HL-60/S4 (cell line): Measurements from ENCODE around the gene IQGAP1.
"Not testable (repeated sequence)": the region's sequence is repeated elsewhere in the genome, so short reads cannot be mapped to it uniquely, and the experiment has no call there.

ENCODE experiments used
- in situ Hi-C: fragments of 300-500 bp; cut with MboI; formaldehyde crosslinking; loops from 2 replicates; pipeline ENCODE4 v1.14.3; 2022; ENCODE audit warnings: low sequenced_read_pairs

The IQGAP1 gene, protein sequence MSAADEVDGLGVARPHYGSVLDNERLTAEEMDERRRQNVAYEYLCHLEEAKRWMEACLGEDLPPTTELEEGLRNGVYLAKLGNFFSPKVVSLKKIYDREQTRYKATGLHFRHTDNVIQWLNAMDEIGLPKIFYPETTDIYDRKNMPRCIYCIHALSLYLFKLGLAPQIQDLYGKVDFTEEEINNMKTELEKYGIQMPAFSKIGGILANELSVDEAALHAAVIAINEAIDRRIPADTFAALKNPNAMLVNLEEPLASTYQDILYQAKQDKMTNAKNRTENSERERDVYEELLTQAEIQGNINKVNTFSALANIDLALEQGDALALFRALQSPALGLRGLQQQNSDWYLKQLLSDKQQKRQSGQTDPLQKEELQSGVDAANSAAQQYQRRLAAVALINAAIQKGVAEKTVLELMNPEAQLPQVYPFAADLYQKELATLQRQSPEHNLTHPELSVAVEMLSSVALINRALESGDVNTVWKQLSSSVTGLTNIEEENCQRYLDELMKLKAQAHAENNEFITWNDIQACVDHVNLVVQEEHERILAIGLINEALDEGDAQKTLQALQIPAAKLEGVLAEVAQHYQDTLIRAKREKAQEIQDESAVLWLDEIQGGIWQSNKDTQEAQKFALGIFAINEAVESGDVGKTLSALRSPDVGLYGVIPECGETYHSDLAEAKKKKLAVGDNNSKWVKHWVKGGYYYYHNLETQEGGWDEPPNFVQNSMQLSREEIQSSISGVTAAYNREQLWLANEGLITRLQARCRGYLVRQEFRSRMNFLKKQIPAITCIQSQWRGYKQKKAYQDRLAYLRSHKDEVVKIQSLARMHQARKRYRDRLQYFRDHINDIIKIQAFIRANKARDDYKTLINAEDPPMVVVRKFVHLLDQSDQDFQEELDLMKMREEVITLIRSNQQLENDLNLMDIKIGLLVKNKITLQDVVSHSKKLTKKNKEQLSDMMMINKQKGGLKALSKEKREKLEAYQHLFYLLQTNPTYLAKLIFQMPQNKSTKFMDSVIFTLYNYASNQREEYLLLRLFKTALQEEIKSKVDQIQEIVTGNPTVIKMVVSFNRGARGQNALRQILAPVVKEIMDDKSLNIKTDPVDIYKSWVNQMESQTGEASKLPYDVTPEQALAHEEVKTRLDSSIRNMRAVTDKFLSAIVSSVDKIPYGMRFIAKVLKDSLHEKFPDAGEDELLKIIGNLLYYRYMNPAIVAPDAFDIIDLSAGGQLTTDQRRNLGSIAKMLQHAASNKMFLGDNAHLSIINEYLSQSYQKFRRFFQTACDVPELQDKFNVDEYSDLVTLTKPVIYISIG (N-terminal part only)

DNA sequence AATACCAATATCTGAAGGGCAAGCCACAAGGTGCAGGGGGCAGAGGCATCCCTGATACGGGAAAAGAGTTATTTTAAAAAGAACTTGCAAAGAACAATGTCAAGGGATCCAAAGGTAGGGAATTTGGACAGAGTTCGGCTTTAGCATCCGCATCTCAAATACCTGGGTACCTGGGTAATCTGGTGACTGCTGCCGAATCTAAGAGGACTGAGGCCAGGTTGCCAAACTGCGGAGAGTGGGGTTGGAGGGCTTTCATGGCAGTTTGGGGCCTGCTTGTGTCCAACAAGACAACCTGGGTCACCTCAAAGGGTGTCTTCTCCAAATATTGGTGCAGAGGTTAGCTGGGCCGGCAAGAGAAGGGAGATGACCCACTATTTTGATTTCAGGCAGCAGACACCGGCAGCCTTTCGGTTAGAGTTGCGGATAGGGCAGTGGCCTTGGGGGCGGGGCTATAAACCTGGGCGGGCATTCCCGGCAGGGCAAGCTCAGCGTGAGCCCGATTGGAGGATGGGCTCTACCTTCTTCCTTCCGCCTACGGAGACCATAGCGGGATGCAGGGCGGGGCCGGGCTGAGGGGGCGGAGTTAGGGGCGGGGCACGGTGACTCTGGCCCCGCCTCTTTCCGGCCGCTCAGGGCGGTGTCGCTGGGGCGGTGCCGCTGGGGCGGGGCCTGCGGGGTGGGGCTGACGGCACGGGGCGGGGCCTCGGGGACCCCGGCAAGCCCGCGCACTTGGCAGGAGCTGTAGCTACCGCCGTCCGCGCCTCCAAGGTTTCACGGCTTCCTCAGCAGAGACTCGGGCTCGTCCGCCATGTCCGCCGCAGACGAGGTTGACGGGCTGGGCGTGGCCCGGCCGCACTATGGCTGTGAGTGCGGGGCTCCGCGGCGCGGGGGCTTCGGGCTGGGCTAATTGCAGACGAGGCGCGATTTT lies at the start of gene IQGAP1:
Gene IQGAP1 (plus strand): TSS at position 709 of the 928 bp plus-strand sequence. CDS start 100 bp downstream, at position 809.
- in situ Hi-C loops, result no loop called here

DNA sequence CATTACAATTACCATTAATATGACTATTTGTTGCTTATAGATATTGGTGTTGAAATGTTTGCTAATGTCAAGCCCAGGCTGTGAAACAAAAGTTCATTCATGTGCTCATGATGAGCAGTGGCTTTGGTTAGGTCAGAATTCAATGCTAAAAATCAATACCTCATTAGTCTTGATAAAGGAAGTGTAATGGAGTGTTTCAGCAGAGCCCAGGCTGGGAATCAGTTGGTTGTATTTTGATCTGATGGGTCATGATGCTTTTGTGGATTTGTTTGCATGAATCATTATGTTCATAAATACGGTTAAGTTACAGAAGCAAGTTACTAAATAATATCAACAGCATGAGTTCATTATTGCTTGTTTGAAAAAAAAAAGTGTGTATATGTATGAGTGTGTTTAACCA lies 49.5 kb upstream of the IQGAP1 start:
- in situ Hi-C loops, result no loop called here

DNA sequence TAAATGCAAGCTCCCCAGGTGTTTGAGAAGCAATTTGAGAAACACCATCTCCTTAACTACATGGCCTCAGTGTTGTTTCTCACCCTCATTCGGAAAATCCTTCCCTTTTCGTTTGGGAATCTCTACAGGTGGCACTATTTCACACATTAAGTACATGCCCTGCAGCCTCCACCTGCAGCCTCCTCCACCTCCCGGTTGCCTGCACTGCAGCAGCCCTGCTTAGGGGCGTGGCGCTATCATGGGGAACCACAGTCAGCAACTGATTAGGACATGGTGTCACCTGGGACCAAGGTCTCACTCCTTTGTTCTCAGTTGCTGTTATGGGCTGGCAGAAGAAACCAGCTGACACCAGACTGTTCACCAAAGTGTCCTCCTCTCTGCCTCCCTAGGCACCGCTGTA lies 47.7 kb upstream of the IQGAP1 start:
- in situ Hi-C loops, result no loop called here

DNA sequence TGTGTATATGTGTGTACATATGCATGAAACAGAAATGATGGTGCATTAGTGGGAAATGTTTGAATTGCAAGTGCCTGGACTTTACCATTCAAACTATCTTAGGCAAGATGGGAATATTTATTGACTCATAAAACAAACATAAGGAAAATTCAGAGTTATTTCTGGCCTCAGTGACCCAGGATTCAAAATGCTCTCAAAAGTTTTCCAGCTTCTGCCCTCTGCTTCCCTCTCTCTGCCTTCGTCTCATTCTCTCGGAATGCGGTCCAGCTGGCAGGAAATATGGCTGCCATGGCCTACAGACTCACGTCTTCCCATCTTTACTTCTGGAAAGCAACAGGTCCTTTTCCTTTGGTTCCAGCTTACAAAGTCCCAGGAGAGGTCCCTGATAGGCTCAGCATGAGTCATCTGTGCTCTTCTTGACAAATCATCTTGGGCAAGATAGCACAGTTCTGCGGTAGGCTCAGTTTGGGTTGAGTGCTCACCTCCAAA lies 44.7 kb upstream of the IQGAP1 start:
- in situ Hi-C loops, result no loop called here

DNA sequence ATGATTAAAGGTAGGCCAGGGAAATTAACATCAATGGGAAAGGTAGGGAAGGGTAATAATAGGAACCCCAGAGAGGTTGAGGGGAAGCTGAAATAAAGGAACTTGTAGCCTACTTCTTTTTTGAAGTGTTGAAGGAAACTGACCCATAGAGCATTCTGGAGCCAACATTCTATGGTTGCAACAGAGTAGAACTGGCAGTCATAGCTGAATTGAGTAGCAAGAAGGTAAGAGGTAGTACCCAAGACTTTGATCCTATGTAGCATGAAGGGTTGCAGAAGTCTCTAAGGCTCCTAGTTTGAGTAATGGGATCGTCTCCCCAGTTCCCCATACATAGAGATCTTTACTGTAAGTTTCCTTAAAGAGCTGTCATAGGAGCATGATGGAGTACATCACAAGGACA lies 43.4 kb upstream of the IQGAP1 start:
- in situ Hi-C loops, result no loop called here

DNA sequence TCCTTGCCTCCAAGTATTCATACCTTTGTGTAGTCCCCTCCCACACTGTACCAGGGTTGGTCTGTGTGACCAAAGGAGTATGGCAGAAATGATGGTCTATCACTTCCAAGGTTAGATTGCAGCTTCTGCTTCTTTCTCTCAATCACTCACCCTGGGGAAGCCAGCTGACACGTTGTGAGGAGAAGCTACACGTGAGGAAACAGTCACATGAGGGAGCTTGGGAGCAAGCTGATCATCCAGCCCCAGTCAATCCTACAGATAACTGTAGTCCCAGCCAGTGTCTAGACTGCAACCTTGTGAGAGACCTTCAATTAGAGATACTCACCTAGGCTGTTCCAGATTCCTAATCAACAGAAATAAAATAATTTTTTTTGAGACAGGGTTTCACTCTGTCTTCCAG lies 42.2 kb upstream of the IQGAP1 start:
- in situ Hi-C loops, result no loop called here

DNA sequence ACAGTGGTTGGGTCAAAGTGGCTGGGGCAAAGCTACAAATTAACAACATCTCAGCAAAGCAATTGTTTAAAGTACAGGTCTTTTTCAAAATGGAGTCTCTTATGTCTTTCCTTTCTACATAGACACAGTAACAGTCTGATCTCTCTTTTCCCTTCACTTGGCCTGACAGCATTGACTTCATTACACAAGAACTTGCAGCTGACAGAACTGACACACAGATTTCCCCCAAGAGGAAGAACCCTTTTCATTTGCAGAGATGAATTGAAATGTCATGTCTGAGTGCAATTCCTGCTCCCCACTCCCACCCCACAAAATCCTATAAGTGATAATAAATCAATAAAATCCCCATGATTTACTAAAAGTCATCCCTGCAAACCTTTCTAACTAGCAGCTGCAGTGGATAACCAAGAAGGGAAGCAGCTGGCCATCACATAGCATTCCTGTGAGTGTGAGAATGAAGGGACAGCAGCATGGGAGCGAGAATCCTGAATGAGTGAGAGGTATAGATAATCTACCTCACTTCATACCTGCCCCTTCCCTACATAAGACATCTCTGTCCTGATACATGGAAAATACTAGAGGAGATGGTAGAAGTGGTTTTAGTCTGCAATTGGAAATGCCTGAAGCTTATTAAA lies 40.5 kb upstream of the IQGAP1 start:
- in situ Hi-C loops, result not testable (repeated sequence)

DNA sequence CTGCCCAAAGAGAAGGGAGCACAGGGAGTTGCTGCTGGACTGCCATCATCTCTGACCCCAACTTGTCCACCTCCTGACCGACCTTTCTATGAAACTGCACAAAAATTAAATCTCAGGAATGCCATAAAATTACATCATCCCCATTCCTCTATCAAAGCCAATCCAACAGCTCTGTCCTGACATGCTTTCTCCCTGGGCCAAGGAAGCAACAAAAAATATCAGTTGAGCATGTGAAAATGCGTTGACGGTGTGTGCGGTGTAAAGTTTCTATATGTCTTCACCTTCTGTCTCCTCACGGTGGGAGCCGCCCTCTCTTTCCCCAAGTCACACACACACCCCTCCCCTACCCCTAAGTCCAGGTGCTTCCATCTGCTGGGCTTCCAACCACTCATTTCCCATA lies 39.6 kb upstream of the IQGAP1 start:
- in situ Hi-C loops, result no loop called here

DNA sequence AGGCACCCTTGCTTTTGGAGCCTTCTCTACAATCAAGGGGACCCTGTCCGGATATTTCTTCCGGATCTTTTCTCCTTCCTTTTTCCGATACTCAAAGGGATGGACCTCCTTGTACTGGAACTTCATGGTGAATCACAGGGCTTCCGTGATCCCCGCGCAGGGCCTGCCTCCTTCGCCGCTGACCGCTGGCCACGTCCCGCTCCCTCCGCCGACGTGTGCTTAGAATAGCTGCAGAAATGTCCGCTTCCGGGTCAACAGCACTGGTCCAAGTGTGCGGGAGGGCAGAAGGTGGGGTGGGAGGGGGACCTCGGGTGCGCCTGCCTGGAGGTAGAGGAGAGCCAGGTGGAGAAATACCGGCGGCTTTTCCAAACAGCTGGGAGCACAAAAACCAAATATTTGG lies 39.0 kb upstream of the IQGAP1 start:
- in situ Hi-C loops, result no loop called here

DNA sequence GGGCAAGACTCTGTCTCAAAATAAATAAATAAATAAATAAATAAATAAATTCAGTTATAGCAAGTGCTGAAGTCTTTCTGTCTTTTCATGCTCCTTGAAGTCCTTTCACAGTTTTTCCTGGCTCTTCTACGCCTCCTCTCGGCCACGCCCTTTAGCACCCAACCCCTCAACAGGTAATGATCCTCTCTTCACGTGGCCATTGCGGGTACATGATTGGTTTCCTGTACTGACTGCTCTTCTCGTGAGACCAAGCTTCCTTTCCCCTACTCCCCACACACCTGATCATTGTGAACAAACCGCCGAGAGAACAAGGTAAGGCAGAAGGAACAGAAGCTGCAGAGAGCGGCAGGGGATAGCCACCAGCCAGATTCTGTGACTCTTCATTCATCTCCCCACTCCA lies 38.2 kb upstream of the IQGAP1 start:
- in situ Hi-C loops, result no loop called here

DNA sequence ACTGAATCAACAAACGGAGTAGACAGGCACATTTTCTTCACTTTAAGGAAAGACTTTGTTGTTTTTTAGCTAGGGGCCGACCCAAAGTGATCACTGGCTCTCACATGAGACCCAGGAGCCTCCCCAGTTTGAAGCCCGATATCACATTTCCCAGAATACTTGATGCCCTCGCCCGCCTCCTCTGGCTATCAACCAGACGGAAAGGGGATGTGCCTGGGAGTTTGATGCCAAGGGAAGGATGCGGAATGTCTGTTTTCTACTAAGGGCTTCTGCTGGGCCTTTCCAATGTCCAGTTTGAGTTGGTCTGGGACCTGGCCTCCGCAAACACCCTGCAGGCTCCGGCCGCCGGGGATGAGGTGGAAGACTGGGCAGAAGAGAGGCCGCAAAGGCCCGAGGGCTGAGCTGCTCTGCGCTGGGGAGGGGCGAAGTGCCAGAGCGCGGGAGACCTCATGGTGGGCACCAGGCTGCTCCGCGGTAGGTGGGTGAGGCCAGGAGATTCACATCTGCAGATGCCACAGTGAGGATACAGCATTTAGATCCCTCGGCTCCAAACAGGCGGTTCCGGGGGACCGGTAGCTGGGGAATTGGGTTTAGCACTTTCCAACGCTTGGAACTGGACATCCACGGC lies 36.4 kb upstream of the IQGAP1 start:
- in situ Hi-C loops, result no loop called here

DNA sequence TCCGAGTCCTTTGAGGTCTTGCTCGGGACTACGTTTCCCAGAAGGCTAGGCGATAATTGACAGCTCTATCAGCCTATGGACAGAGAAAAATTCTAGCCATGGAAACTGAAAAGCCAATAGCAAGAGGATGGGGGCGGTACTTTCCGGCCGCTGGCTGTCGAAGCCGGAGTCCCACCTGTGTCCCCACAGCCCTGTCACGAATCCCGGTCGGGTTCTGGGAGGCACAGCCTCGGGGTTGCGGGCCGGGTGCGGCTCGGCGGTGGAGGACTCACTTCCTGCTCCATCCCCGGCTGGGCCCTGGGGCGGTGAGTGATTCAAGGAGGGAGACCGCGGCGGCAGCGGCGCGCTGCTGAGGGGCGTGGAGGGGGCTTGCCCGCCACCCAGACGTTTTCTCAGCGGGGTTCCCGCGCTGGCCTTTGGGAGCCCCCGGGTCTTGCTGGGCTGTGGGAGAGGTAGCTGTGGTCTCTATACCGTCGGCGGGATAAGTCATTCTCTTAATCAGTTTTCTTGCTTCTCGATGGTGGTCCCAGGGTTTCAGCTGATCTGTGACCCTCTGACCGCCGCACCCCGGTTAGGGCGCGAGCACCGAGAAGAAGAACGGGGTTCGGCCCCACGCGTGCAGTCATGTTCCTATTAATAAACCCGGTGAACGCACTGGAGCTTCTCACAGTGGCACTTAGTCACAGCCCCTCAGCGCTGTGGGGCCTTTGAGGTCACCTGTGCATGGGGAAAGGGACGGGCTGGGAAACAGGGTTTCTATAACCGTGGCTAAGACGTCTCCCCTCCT lies 35.7 kb upstream of the IQGAP1 start, which contains the start of gene ZNF774:
Gene ZNF774 (plus strand): TSS at position 178 of the 787 bp plus-strand sequence. CDS start 2,377 bp downstream, outside the sequence.
- in situ Hi-C loops, result no loop called here

DNA sequence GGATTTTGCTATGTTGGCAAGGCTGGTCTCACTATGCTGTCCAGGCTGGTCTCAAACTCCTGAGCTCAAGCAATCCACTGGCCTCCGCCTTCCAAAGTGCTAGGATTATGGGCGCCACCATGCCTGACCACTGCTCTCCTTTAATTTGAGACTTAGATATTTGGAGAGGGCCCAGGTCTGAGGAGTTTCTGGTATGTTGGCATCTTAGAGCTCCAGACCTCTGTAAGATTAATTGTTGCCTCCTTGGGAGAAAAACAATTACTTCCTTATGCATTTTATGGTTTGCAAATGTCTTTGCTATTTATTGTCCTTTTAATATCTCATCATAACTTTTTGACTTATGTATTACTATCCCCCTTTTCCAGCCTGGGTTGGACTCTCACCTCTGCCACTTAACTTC lies 33.1 kb upstream of the IQGAP1 start:
- in situ Hi-C loops, result no loop called here

DNA sequence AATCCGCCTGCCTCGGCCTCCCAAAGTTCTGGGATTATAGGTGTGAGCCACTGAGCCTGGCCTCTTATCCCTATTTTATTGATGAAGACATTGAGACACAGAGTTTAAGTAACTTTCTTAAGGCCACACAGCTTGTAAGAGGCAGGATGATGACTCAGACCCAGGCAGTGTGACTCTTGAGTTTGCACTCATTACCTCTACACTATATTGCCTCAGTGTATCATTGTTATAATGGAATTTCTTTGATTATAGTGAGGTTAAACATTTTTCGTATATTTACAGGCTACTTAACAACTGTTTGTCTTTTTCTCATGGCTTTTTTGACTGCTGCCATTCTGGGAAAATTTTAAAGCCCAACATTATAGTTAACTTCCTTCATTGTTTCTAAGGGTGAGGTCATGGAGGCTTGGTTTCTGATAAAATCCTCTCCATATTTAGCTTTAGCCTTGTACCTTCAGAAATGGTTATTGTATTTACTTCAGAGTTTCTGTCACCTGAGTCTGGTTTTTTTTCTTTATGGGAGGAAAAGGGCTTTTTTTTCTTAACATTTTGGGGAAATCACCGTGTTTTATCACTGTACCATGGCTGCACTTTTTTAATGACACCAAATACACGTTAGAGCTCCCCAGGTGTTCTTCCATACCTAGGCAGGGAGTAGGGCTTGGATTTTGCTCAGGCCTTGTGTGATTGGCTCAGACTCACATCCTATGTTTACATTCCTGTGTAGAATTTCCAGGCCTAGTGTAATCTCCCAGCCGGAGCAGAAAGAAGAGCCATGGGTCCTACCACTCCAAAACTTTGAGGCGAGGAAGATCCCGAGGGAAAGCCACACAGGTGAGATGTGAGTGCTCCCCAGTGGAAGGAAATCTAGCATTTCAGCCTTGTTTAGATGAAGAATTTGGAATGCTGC lies 29.7 kb upstream of the IQGAP1 start:
- in situ Hi-C loops, result no loop called here

DNA sequence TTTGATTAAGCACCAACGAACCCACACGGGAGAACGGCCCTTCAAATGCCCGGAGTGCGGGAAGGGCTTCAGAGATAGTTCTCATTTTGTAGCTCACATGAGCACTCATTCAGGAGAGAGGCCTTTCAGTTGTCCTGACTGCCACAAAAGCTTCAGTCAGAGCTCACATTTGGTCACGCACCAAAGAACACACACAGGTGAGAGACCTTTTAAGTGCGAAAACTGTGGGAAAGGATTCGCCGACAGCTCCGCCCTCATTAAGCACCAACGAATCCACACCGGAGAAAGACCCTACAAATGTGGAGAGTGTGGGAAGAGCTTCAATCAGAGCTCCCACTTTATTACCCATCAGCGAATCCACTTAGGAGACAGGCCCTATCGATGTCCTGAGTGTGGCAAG lies 27.3 kb upstream of the IQGAP1 start:
- in situ Hi-C loops, result no loop called here

DNA sequence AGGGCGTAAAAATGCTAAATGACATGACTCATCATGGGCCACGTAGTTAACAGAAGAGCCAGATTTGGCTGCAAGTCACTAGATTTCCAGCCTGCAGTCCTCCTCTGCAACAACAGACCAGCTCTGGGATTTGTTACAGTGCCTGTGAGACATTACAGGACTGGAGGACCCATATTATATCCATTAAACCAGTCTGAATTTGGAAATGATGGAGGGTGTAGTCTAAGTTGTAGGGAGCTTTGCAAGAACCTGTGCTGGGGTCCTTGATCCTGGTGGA lies 25.2 kb upstream of the IQGAP1 start:
- in situ Hi-C loops, result no loop called here

DNA sequence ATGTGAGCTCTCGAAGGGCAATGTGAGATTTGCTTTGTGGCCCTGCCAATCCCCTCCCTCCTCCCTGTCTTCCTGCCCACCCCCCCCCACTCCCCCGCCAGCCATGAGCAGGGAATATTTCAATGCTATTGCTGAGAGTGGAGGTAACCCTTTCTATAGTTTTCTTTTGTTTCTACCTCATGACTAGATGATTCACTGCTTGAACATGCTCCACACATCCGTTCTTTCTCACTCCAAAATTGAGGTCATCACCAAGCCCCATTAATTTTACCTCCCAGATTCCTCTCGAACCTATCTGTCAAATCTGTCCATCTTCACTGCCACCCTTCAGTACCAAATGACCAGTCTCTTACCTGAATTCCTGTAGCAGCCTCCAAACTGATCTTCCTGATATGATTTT lies 23.8 kb upstream of the IQGAP1 start:
- in situ Hi-C loops, result no loop called here
